ENCODE results near the gene ANO9. TPM values are rescaled to one million over a fixed set of nuclear protein-coding genes. Genes with fewer than 3 reads are reported as not detected.

Gene ANO9
- total RNA-seq, 4 donors from 2014 or later: 0.59 to 8.2 (median 1.1) TPM

GRCh38 chr11:379205-380094, 62.4 kb downstream of the ANO9 start:
- H3K4me3 ChIP-seq: no peak overlapping the region
- TF ChIP-seq, protein P1, sequence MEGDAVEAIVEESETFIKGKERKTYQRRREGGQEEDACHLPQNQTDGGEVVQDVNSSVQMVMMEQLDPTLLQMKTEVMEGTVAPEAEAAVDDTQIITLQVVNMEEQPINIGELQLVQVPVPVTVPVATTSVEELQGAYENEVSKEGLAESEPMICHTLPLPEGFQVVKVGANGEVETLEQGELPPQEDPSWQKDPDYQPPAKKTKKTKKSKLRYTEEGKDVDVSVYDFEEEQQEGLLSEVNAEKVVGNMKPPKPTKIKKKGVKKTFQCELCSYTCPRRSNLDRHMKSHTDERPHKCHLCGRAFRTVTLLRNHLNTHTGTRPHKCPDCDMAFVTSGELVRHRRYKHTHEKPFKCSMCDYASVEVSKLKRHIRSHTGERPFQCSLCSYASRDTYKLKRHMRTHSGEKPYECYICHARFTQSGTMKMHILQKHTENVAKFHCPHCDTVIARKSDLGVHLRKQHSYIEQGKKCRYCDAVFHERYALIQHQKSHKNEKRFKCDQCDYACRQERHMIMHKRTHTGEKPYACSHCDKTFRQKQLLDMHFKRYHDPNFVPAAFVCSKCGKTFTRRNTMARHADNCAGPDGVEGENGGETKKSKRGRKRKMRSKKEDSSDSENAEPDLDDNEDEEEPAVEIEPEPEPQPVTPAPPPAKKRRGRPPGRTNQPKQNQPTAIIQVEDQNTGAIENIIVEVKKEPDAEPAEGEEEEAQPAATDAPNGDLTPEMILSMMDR (IDR thresholded peaks at IDR 0.05): no peak
- no peak for TF ChIP-seq POLR2A (IDR thresholded peaks at IDR 0.05)
- no peaks in the 10 kb centered on the region for H3K27me3 ChIP-seq
- H3K27ac ChIP-seq: no peak overlapping the region
- H3K36me3 ChIP-seq: no peaks in the 10 kb centered on the region
- H3K4me1 ChIP-seq: no peaks in the 10 kb centered on the region
- no peaks in the 10 kb centered on the region for H3K9me3 ChIP-seq
- intact Hi-C loops (cut with DNase I; ENCODE audit: low total_unique reads): loop anchor here (10.0 kb wide), 1 partner anchor 175 kb away; the partner anchor contains the start of genes BET1L and RIC8A
- no peak for DNase-seq

GRCh38 chr11:377883-378500, 63.8 kb downstream of the ANO9 start:
- TF ChIP-seq, protein P1 (IDR thresholded peaks at IDR 0.05): no peak
- TF ChIP-seq POLR2A (IDR thresholded peaks at IDR 0.05): no peak
- Histone ChIP-seq H3K36me3 (no peaks in the 10 kb centered on the region), H3K4me1 (no peaks in the 10 kb centered on the region), H3K27me3 (no peaks in the 10 kb centered on the region), H3K4me3 (no peak overlapping the region), H3K27ac (no peak overlapping the region), H3K9me3 (no peaks in the 10 kb centered on the region)
- intact Hi-C loops (cut with DNase I; ENCODE audit: low total_unique reads): loop anchor here (10.0 kb wide), 1 partner anchor 173 kb away; the partner anchor contains the start of genes BET1L and RIC8A
- DNase-seq: no peak

- no peaks in the 10 kb centered on the region for H3K9me3 ChIP-seq
- no peak overlapping the region for H3K4me3 ChIP-seq
- DNase-seq: no peak
- no peaks in the 10 kb centered on the region for H3K4me1 ChIP-seq
- TF ChIP-seq, protein P1 (IDR thresholded peaks at IDR 0.05): no peak
- TF ChIP-seq POLR2A (IDR thresholded peaks at IDR 0.05): no peak
- no peaks in the 10 kb centered on the region for H3K27me3 ChIP-seq
- intact Hi-C loops (cut with DNase I; ENCODE audit: low total_unique reads): loop anchor here (10.0 kb wide), 1 partner anchor 173 kb away; the partner anchor contains the start of genes BET1L and RIC8A
- H3K36me3 ChIP-seq: no peaks in the 10 kb centered on the region
- H3K27ac ChIP-seq: no peak overlapping the region
Measured at GRCh38 chr11:377174-377865, 64.5 kb downstream of the ANO9 start.

GRCh38 chr11:376531-377173, 65.2 kb downstream of the ANO9 start:
- intact Hi-C loops (cut with DNase I; ENCODE audit: low total_unique reads): loop anchor here (10.0 kb wide), 1 partner anchor 172 kb away; the partner anchor contains the start of genes BET1L and RIC8A
- no peak overlapping the region for H3K27ac ChIP-seq
- H3K9me3 ChIP-seq: no peaks in the 10 kb centered on the region
- no peaks in the 10 kb centered on the region for H3K4me1 ChIP-seq
- no peaks in the 10 kb centered on the region for H3K27me3 ChIP-seq
- H3K36me3 ChIP-seq: no peaks in the 10 kb centered on the region
- DNase-seq: no peak
- no peak for TF ChIP-seq POLR2A (IDR thresholded peaks at IDR 0.05)
- TF ChIP-seq, protein P1 (IDR thresholded peaks at IDR 0.05): no peak
- H3K4me3 ChIP-seq: no peak overlapping the region
